Small intestine (tissue), 7 donors: ENCODE measurements around the gene GMPPA. TPM values are rescaled to one million over a fixed set of nuclear protein-coding genes. Genes with fewer than 3 reads are reported as not detected.

Experiments
- DNase-seq, 2 donors: peaks; one replicate each; pipeline versions ENCODE4 v3.0.0 to v3.0.0-alpha.2; 2013
- FAIRE-seq: peaks from 2 replicates; lab custom pipeline; 2012; peaks lifted over from hg19 to GRCh38; lab: Jason Lieb, UNC
- H3K27ac ChIP-seq, 3 donors: one replicate each; pipeline ENCODE4 v1.5.1; 2013; ENCODE audit warnings: low read length in 2 of 3, mild to moderate bottlenecking in 2 of 3, control low read depth in 1 of 3, inconsistent platforms in 1 of 3, low read depth in 1 of 3, moderate library complexity in 1 of 3
- H3K27me3 ChIP-seq, 3 donors: one replicate each; pipeline ENCODE4 v1.6.1; 2013; ENCODE audit warnings: low read length in 3 of 3, inconsistent platforms in 1 of 3; ENCODE audit not compliant: control insufficient read depth in 3 of 3, insufficient read depth in 3 of 3
- H3K36me3 ChIP-seq, 3 donors: one replicate each; pipeline ENCODE4 v1.6.1; 2013; ENCODE audit warnings: low read length in 3 of 3, inconsistent platforms in 1 of 3, low read depth in 1 of 3, mild to moderate bottlenecking in 1 of 3, moderate library complexity in 1 of 3; ENCODE audit not compliant: control insufficient read depth in 3 of 3, insufficient read depth in 2 of 3
- H3K4me1 ChIP-seq, 3 donors: one replicate each; pipeline ENCODE4 v1.6.1; 2013; ENCODE audit warnings: low read length in 2 of 3, inconsistent platforms in 1 of 3, low read depth in 1 of 3, mild to moderate bottlenecking in 1 of 3, moderate library complexity in 1 of 3; ENCODE audit not compliant: control insufficient read depth in 3 of 3, insufficient read depth in 2 of 3
- H3K4me3 ChIP-seq, 3 donors: one replicate each; pipeline ENCODE4 v1.5.1; 2013; ENCODE audit warnings: low read length in 3 of 3, control low read depth in 1 of 3, inconsistent platforms in 1 of 3, low read depth in 1 of 3, mild to moderate bottlenecking in 1 of 3, moderate library complexity in 1 of 3
- H3K9me3 ChIP-seq, 2 donors: one replicate each; pipeline ENCODE4 v1.6.1; 2013; ENCODE audit warnings: low read depth in 1 of 2, low read length in 1 of 2; ENCODE audit not compliant: control insufficient read depth in 2 of 2, insufficient read depth in 1 of 2
- WGBS, 3 donors: extraction: QIAGEN DNeasy Blood & Tissue Kit; methylation state at CpG; one replicate each; pipeline ENCODE4 v1.1.7; 2013; 5-methylcytosine and 5-hydroxymethylcytosine counted together
- polyA plus RNA-seq, 4 donors: library from polyadenylated mRNA; stranded (reverse) in 3 of 4; unstranded in 1 of 4; fragments of 200-250 nt in 3 of 4; fragments of 120-200 nt in 1 of 4; gene quantifications; one replicate each; pipeline versions ENCODE4 v1.2.1 to v1.2.3, GENCODE V29; 2013
- donor health status: healthy with polysubstance abuse.
- donor health status: control.
- donor health status: control.
- donor health status: Bipolar disorder and iron deficiency.
- donor health status: healthy.

GMPPA gene
- polyA plus RNA-seq, 4 donors: 52.6 to 63.5 (median 61.3) TPM

GRCh38 chr2:219471476-219472371 is 27.0 kb upstream of the GMPPA start:
- H3K27ac ChIP-seq: no peak overlapping the region
- H3K36me3 ChIP-seq: peaks cover 0 to 10% (median 0%) of the 10 kb centered on the region in 3 donors
- FAIRE-seq: no peak
- no peak for DNase-seq
- no peak overlapping the region for H3K4me3 ChIP-seq
- no peaks in the 10 kb centered on the region for H3K4me1 ChIP-seq
- peaks cover 0 to 5% (median 0%) of the 10 kb centered on the region in 3 donors for H3K27me3 ChIP-seq
- 79 to 85% (median 83%) methylated on average over 21 to 22 of the region's 22 CpGs for WGBS, 3 donors
- no peaks in the 10 kb centered on the region for H3K9me3 ChIP-seq

GRCh38 chr2:219472629-219473187 is 26.0 kb upstream of the GMPPA start:
- H3K36me3 ChIP-seq: peaks cover 0 to 10% (median 0%) of the 10 kb centered on the region in 3 donors
- peaks cover 0 to 8% (median 0%) of the 10 kb centered on the region in 3 donors for H3K27me3 ChIP-seq
- H3K4me3 ChIP-seq: no peak overlapping the region
- no peaks in the 10 kb centered on the region for H3K9me3 ChIP-seq
- no peaks in the 10 kb centered on the region for H3K4me1 ChIP-seq
- H3K27ac ChIP-seq: no peak overlapping the region
- no peak for DNase-seq
- WGBS, 3 donors: 81 to 92% (median 84%) methylated on average over 12 of the region's 12 CpGs
- no peak for FAIRE-seq

GRCh38 chr2:219473511-219473910 is 25.2 kb upstream of the GMPPA start:
- no peaks in the 10 kb centered on the region for H3K9me3 ChIP-seq
- H3K27me3 ChIP-seq: peaks cover 0 to 8% (median 0%) of the 10 kb centered on the region in 3 donors
- no peak for DNase-seq
- 86 to 91% (median 88%) methylated on average over 18 of the region's 18 CpGs for WGBS, 3 donors
- no peak overlapping the region for H3K4me3 ChIP-seq
- FAIRE-seq: no peak
- H3K4me1 ChIP-seq: no peaks in the 10 kb centered on the region
- no peak overlapping the region for H3K27ac ChIP-seq
- H3K36me3 ChIP-seq: peaks cover 0 to 8% (median 0%) of the 10 kb centered on the region in 3 donors

GRCh38 chr2:219474285-219475060 is 24.2 kb upstream of the GMPPA start:
- H3K36me3 ChIP-seq: peaks cover 0 to 4% (median 0%) of the 10 kb centered on the region in 3 donors
- no peak for FAIRE-seq
- 64 to 87% (median 74%) methylated on average over 11 of the region's 11 CpGs for WGBS, 3 donors
- no peak for DNase-seq
- no peak overlapping the region for H3K4me3 ChIP-seq
- H3K27ac ChIP-seq: no peak overlapping the region
- no peaks in the 10 kb centered on the region for H3K9me3 ChIP-seq
- H3K4me1 ChIP-seq: no peaks in the 10 kb centered on the region
- peaks cover 0 to 8% (median 0%) of the 10 kb centered on the region in 3 donors for H3K27me3 ChIP-seq

GRCh38 chr2:219475278-219475677 is 23.4 kb upstream of the GMPPA start:
- no peaks in the 10 kb centered on the region for H3K4me1 ChIP-seq
- H3K36me3 ChIP-seq: peaks cover 0 to 9% (median 0%) of the 10 kb centered on the region in 3 donors
- no peak for FAIRE-seq
- no peaks in the 10 kb centered on the region for H3K9me3 ChIP-seq
- no peak overlapping the region for H3K27ac ChIP-seq
- no peak overlapping the region for H3K4me3 ChIP-seq
- peaks cover 0 to 8% (median 0%) of the 10 kb centered on the region in 3 donors for H3K27me3 ChIP-seq
- DNase-seq: no peak
- 34 to 59% (median 45%) methylated on average over 6 of the region's 6 CpGs for WGBS, 3 donors

GRCh38 chr2:219475697-219476651 is 22.7 kb upstream of the GMPPA start:
- H3K9me3 ChIP-seq: no peaks in the 10 kb centered on the region
- H3K36me3 ChIP-seq: peaks cover 0 to 9% (median 0%) of the 10 kb centered on the region in 3 donors
- FAIRE-seq (no peak), DNase-seq (peak; percentile 69 to 82)
- H3K4me3 ChIP-seq: no peak overlapping the region
- 33 to 38% (median 35%) methylated on average over 14 of the region's 14 CpGs for WGBS, 3 donors
- H3K27me3 ChIP-seq: peaks cover 0 to 8% (median 0%) of the 10 kb centered on the region in 3 donors
- no peaks in the 10 kb centered on the region for H3K4me1 ChIP-seq
- H3K27ac ChIP-seq: no peak overlapping the region

- 9 to 14% (median 14%) methylated on average over 15 to 16 of the region's 16 CpGs for WGBS, 3 donors
- no peaks in the 10 kb centered on the region for H3K4me1 ChIP-seq
- peaks cover 0 to 9% (median 0%) of the 10 kb centered on the region in 3 donors for H3K36me3 ChIP-seq
- DNase-seq (no peak), FAIRE-seq (no peak)
- no peaks in the 10 kb centered on the region for H3K9me3 ChIP-seq
- no peak overlapping the region for H3K27ac ChIP-seq
- peaks cover 0 to 8% (median 0%) of the 10 kb centered on the region in 3 donors for H3K27me3 ChIP-seq
- H3K4me3 ChIP-seq: no peak overlapping the region
These were observed 22.0 kb upstream of the GMPPA start for GRCh38 chr2:219476652-219477151.
